ENCODE measurements around the gene CYS1. TPM values are rescaled to one million over a fixed set of nuclear protein-coding genes. Genes with fewer than 3 reads are reported as not detected.

Gene CYS1
- total RNA-seq, 2 donors from 2014 or later: not detected

DNA sequence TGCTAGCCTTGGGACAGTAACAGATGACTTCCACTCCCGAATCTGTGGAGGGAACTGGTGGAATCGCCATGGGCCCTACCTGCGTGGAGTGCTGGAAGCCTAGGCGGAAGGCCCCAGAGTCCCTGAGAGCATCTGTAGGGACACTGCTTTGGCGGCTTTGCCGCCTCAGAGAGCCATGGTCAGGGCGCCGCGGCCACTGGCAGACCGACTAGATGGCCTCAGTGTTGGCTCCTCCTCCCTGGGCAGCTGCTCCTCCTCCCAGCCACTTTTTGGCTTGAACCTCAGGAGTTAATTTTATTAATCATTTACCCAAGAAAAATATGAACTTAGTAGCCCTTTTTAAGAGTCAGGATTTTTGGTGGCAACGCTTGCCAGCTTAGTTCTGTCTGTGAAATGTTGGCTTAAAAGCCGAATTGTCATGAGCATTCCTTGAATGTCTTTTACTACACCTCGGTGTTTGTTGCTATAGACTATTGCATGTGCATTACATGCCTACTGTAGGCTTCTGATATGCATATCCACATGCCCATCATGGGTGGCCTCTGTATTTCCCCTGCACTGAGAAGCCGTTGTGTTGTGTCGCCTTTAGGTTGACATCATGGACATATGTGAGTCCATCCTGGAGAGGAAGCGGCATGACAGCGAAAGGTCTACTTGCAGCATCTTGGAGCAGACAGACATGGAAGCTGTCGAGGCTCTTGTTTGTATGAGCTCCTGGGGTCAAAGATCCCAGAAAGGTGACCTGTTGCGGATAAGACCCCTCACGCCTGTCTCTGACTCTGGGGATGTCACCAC lies 34.5 kb downstream of the CYS1 start:
- H3K9me3 ChIP-seq (ENCODE audit: control insufficient read depth, low read length, poor library complexity, severe bottlenecking): no peaks in the 10 kb centered on the region
- ATAC-seq (no peak), DNase-seq (no peak)
- peak overlapping the region; percentile 8 for H3K27ac Mint-ChIP-seq
- H3K4me3 Mint-ChIP-seq: peak overlapping the region; percentile 43
- peaks cover 31% of the 10 kb centered on the region for H3K4me1 Mint-ChIP-seq
- H3K36me3 Mint-ChIP-seq (ENCODE audit: low read depth): no peaks in the 10 kb centered on the region
- no peaks in the 10 kb centered on the region for H3K27me3 Mint-ChIP-seq

GRCh38 chr2:10043906-10044601 lies 36.2 kb downstream of the CYS1 start:
- Mint-ChIP-seq H3K27me3 (no peaks in the 10 kb centered on the region), H3K27ac (peak overlapping the region; percentile 93), H3K4me1 (peaks cover 24% of the 10 kb centered on the region), H3K36me3 (ENCODE audit: low read depth) (no peaks in the 10 kb centered on the region), H3K4me3 (peak overlapping the region; percentile 82)
- no peaks in the 10 kb centered on the region for H3K9me3 ChIP-seq (ENCODE audit: control insufficient read depth, low read length, poor library complexity, severe bottlenecking)
- DNase-seq (peak; percentile 87 to 91 (median 90)), ATAC-seq (peak; percentile 74)

DNA sequence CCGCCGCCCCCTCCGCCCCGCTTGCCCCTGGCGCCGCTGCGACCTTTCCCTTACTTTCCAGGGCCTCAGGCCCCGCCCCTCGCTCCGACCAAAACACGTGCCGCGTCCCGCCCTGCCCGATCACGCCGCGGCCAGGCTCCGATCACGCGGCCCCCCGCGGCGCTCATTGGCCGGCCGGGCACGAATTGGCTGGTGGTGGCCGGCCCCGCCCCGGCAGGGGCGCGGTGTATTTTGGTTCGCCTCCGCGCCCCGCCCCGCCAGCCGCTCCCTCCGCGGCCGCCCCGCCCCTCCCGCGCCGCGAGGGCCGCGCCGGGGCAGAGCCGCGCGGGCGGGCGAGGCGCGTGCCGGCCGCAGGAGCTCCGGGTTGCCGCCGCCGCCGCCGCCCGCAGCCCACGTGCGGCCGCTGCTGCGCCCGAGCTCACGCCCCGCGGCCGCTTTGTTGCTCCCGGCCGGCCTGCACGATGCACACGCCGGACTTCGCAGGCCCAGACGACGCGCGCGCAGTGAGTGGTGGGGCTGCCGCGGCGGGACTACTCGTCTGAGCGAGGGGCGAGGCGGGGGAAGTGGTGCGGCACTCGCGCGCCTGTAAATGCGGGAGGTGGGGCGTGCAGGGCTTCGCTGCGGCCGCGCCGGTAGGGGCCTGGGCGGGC lies 36.8 kb downstream of the CYS1 start, which contains the start of gene KLF11:
KLF11 (plus strand) TSS at position 295 of the 650 bp plus-strand sequence; CDS start at position 462, 167 bp downstream.
- ATAC-seq (peak; percentile 69), DNase-seq (peak; percentile 73 to 87 (median 78))
- Mint-ChIP-seq H3K4me1 (peaks cover 24% of the 10 kb centered on the region), H3K4me3 (peak within 1 kb of the TSS; percentile 90), H3K27me3 (no peaks in the 10 kb centered on the region), H3K36me3 (ENCODE audit: low read depth) (no peaks in the 10 kb centered on the region), H3K27ac (peak within 1 kb of the TSS; percentile 93)
- H3K9me3 ChIP-seq (ENCODE audit: control insufficient read depth, low read length, poor library complexity, severe bottlenecking): no peaks in the 10 kb centered on the region

GRCh38 chr2:10042301-10043161 lies 37.7 kb downstream of the CYS1 start:
- DNase-seq: peak; percentile 26 to 33 (median 28)
- H3K4me1 Mint-ChIP-seq: peaks cover 28% of the 10 kb centered on the region
- no peaks in the 10 kb centered on the region for H3K27me3 Mint-ChIP-seq
- no peak for ATAC-seq
- peak overlapping the region; percentile 90 for H3K4me3 Mint-ChIP-seq
- H3K27ac Mint-ChIP-seq: peak overlapping the region; percentile 88
- H3K9me3 ChIP-seq (ENCODE audit: control insufficient read depth, low read length, poor library complexity, severe bottlenecking): no peaks in the 10 kb centered on the region
- H3K36me3 Mint-ChIP-seq (ENCODE audit: low read depth): no peaks in the 10 kb centered on the region

DNA sequence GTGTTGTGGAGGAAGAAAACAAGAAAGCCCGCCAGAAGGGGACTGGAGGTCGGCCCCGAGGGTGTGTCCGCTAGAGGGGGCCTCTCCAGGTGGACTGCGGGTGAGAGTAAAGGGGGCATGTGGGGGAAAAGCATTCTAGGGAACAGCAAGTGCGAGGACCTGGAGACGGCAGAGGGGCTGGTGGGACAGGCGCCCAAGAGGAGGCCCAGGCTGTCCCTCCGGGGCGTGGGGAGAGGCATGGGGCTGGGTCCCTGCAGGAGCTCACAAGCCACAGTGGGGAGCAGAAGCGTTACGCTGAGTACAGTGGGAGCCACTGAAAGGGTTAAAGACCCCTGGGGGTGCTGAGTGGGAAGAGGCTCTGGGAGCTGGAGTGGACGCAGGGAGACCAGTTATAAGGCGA lies 38.5 kb downstream of the CYS1 start:
- H3K27me3 Mint-ChIP-seq: no peaks in the 10 kb centered on the region
- H3K36me3 Mint-ChIP-seq (ENCODE audit: low read depth): no peaks in the 10 kb centered on the region
- no peak for ATAC-seq
- H3K4me1 Mint-ChIP-seq: peaks cover 23% of the 10 kb centered on the region
- DNase-seq: no peak
- H3K9me3 ChIP-seq (ENCODE audit: control insufficient read depth, low read length, poor library complexity, severe bottlenecking): no peaks in the 10 kb centered on the region
- H3K27ac Mint-ChIP-seq: peak overlapping the region; percentile 75
- H3K4me3 Mint-ChIP-seq: peak overlapping the region; percentile 90

GRCh38 chr2:10039658-10040410 lies 40.4 kb downstream of the CYS1 start:
- ATAC-seq (no peak), DNase-seq (no peak)
- Mint-ChIP-seq H3K4me1 (peaks cover 30% of the 10 kb centered on the region), H3K27me3 (no peaks in the 10 kb centered on the region), H3K4me3 (no peak overlapping the region), H3K27ac (peak overlapping the region; percentile 75), H3K36me3 (ENCODE audit: low read depth) (no peaks in the 10 kb centered on the region)
- no peaks in the 10 kb centered on the region for H3K9me3 ChIP-seq (ENCODE audit: control insufficient read depth, low read length, poor library complexity, severe bottlenecking)

- H3K27me3 Mint-ChIP-seq: no peaks in the 10 kb centered on the region
- H3K27ac Mint-ChIP-seq: no peak overlapping the region
- H3K36me3 Mint-ChIP-seq (ENCODE audit: low read depth): no peaks in the 10 kb centered on the region
- no peak for DNase-seq
- no peaks in the 10 kb centered on the region for H3K9me3 ChIP-seq (ENCODE audit: control insufficient read depth, low read length, poor library complexity, severe bottlenecking)
- H3K4me3 Mint-ChIP-seq: no peak overlapping the region
- no peak for ATAC-seq
- peaks cover 26% of the 10 kb centered on the region for H3K4me1 Mint-ChIP-seq
These were observed 41.5 kb downstream of the CYS1 start for GRCh38 chr2:10038716-10039115.

GRCh38 chr2:10038123-10038522 lies 42.1 kb downstream of the CYS1 start:
- peaks cover 26% of the 10 kb centered on the region for H3K4me1 Mint-ChIP-seq
- no peak for ATAC-seq
- H3K4me3 Mint-ChIP-seq: no peak overlapping the region
- no peaks in the 10 kb centered on the region for H3K27me3 Mint-ChIP-seq
- no peaks in the 10 kb centered on the region for H3K9me3 ChIP-seq (ENCODE audit: control insufficient read depth, low read length, poor library complexity, severe bottlenecking)
- no peak for DNase-seq
- H3K27ac Mint-ChIP-seq: no peak overlapping the region
- no peaks in the 10 kb centered on the region for H3K36me3 Mint-ChIP-seq (ENCODE audit: low read depth)

DNA sequence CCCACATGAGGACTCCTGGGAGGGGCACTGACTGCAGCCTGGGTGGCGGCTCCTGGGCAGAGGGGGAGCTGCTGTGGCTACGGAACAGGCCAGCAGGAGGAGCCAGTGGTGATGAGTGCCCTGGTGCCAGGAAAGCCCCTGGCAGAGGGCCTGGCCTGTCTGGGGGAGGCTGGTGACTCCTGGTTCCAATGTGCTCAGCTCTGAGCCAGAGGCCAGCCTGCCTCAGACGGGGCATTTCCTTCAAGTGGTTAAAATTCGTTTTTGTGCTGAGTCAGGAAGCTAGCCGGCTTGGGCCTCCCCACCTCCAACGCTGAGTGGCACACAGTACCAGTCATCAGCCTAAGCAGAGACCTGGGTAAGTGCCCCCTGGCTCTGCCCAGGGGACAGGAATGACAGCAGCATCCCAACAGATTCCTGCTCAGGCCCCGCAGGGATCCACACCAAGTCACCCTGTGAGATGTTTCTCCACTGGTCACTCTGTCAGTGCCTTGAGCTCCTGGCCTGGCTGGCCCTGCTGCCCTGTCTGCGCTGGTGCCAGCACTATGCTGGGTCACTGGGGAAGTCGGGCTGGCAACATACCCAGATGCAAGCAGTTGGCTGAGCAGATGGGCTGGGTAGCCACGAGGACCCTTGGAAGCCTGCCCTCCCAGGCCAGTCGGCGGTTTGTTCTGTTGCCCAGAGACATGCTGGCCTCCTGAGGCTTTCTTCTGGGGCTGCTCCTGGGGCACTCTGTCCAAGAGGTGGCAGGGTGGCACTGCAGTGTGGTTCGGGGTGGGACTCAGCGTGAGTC lies 43.9 kb downstream of the CYS1 start:
- peak; percentile 97 for ATAC-seq
- peak; percentile 49 to 55 (median 49) for DNase-seq
- no peak overlapping the region for H3K27ac Mint-ChIP-seq
- H3K4me1 Mint-ChIP-seq: peaks cover 17% of the 10 kb centered on the region
- no peak overlapping the region for H3K4me3 Mint-ChIP-seq
- no peaks in the 10 kb centered on the region for H3K27me3 Mint-ChIP-seq
- no peaks in the 10 kb centered on the region for H3K9me3 ChIP-seq (ENCODE audit: control insufficient read depth, low read length, poor library complexity, severe bottlenecking)
- no peaks in the 10 kb centered on the region for H3K36me3 Mint-ChIP-seq (ENCODE audit: low read depth)

DNA sequence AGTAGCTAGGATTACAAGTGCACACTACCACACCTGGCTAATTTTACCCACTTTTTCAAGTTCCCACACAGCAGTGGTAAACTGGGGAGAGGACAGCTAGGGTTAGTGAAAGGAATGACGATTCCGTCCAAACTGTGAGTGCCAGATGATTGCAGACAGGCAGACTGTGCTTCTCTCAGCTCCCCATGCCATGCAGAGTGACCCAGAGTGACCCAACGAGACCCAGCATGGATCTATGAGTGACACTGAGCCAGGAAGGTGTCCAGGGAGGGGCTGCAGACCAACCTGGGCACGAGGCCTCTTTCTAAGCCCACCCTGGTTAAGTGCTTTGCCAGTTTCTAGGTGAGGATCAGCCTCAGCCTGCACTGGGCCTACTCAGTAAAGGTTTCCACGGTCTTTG lies 44.6 kb downstream of the CYS1 start:
- Mint-ChIP-seq H3K27me3 (no peaks in the 10 kb centered on the region), H3K4me1 (peaks cover 16% of the 10 kb centered on the region), H3K36me3 (ENCODE audit: low read depth) (no peaks in the 10 kb centered on the region), H3K4me3 (no peak overlapping the region), H3K27ac (no peak overlapping the region)
- DNase-seq: no peak
- no peak for ATAC-seq
- no peaks in the 10 kb centered on the region for H3K9me3 ChIP-seq (ENCODE audit: control insufficient read depth, low read length, poor library complexity, severe bottlenecking)

DNA sequence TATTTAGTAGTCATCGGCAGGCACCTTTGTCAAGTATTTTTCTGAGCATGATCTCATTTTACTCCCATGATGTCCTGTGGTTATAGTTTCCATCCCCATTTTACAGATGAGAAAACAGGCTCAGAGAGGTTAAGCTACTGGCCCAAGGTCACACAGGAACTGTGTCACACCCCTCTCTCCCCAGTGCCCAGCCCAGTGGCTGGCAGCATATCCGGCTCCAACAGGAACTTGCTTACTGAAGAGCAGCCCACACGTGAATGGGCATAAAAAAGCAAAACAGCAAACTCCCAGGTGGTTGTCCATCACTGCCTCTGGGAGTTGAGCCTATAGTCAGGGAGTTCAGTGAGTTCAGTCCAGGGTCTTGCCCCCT lies 45.2 kb downstream of the CYS1 start:
- DNase-seq: no peak
- Mint-ChIP-seq H3K4me3 (no peak overlapping the region), H3K4me1 (peaks cover 19% of the 10 kb centered on the region), H3K27ac (peak overlapping the region; percentile 59), H3K36me3 (ENCODE audit: low read depth) (no peaks in the 10 kb centered on the region), H3K27me3 (no peaks in the 10 kb centered on the region)
- no peak for ATAC-seq
- H3K9me3 ChIP-seq (ENCODE audit: control insufficient read depth, low read length, poor library complexity, severe bottlenecking): no peaks in the 10 kb centered on the region

Measured in T-helper 17 cell (primary cell).